Measurements from ENCODE around the gene TSPAN10. TPM values are rescaled to one million over a fixed set of nuclear protein-coding genes. Genes with fewer than 3 reads are reported as not detected.

TSPAN10 gene
- total RNA-seq, 1 donor from 2014 or later, result 3.0 TPM

DNA sequence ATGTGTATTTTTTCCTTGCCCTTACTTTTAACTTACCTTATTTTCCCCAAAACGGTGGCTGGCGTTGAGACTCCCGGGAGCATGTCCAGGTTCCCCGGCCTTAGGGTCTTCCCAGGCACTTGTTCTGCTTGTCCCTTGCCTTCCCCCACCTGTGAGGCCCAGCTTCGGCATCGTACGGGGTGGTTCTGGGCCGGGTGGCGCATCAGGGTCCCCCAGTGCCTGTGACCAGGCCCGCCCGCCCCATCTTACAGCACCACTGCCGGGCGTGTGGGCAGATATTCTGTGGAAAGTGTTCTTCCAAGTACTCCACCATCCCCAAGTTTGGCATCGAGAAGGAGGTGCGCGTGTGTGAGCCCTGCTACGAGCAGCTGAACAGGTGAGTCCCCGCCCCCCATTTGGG, 54.2 kb downstream of the TSPAN10 start:
- H3K36me3 Mint-ChIP-seq, result no peaks in the 10 kb centered on the region
- no peak overlapping the region for H3K4me3 Mint-ChIP-seq
- no peak for DNase-seq (ENCODE audit: extremely low spot score, unreplicated experiment)
- H3K27ac Mint-ChIP-seq, result no peak overlapping the region
- no peaks in the 10 kb centered on the region for H3K9me3 Mint-ChIP-seq
- no peaks in the 10 kb centered on the region for H3K27me3 Mint-ChIP-seq
- TF ChIP-seq, protein P1, sequence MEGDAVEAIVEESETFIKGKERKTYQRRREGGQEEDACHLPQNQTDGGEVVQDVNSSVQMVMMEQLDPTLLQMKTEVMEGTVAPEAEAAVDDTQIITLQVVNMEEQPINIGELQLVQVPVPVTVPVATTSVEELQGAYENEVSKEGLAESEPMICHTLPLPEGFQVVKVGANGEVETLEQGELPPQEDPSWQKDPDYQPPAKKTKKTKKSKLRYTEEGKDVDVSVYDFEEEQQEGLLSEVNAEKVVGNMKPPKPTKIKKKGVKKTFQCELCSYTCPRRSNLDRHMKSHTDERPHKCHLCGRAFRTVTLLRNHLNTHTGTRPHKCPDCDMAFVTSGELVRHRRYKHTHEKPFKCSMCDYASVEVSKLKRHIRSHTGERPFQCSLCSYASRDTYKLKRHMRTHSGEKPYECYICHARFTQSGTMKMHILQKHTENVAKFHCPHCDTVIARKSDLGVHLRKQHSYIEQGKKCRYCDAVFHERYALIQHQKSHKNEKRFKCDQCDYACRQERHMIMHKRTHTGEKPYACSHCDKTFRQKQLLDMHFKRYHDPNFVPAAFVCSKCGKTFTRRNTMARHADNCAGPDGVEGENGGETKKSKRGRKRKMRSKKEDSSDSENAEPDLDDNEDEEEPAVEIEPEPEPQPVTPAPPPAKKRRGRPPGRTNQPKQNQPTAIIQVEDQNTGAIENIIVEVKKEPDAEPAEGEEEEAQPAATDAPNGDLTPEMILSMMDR (conservative IDR thresholded peaks at IDR 0.05), result no peak
- H3K4me1 Mint-ChIP-seq (ENCODE audit: unreplicated experiment), result no peaks in the 10 kb centered on the region

GRCh38 chr17:81691608-81692007, 54.6 kb downstream of the TSPAN10 start:
- Mint-ChIP-seq H3K4me3 (no peak overlapping the region), H3K27me3 (no peaks in the 10 kb centered on the region), H3K36me3 (no peaks in the 10 kb centered on the region), H3K9me3 (no peaks in the 10 kb centered on the region), H3K4me1 (ENCODE audit: unreplicated experiment) (no peaks in the 10 kb centered on the region), H3K27ac (no peak overlapping the region)
- DNase-seq (ENCODE audit: extremely low spot score, unreplicated experiment), result no peak
- TF ChIP-seq, protein P1 (conservative IDR thresholded peaks at IDR 0.05), result no peak

- H3K9me3 Mint-ChIP-seq, result no peaks in the 10 kb centered on the region
- H3K4me1 Mint-ChIP-seq (ENCODE audit: unreplicated experiment), result no peaks in the 10 kb centered on the region
- H3K27ac Mint-ChIP-seq, result no peak overlapping the region
- no peak for DNase-seq (ENCODE audit: extremely low spot score, unreplicated experiment)
- H3K36me3 Mint-ChIP-seq, result peaks cover 8% of the 10 kb centered on the region
- H3K4me3 Mint-ChIP-seq, result no peak overlapping the region
- no peaks in the 10 kb centered on the region for H3K27me3 Mint-ChIP-seq
- TF ChIP-seq, protein P1 (conservative IDR thresholded peaks at IDR 0.05), result no peak
These were observed 56.7 kb downstream of the TSPAN10 start for GRCh38 chr17:81693509-81694210.

- Mint-ChIP-seq H3K4me1 (ENCODE audit: unreplicated experiment) (no peaks in the 10 kb centered on the region), H3K9me3 (no peaks in the 10 kb centered on the region), H3K4me3 (no peak overlapping the region), H3K27ac (no peak overlapping the region), H3K27me3 (no peaks in the 10 kb centered on the region), H3K36me3 (peaks cover 12% of the 10 kb centered on the region)
- DNase-seq (ENCODE audit: extremely low spot score, unreplicated experiment), result no peak
- TF ChIP-seq, protein P1 (conservative IDR thresholded peaks at IDR 0.05), result no peak
These were observed 57.8 kb downstream of the TSPAN10 start for GRCh38 chr17:81694810-81695209.

- H3K4me3 Mint-ChIP-seq, result no peak overlapping the region
- peaks cover 12% of the 10 kb centered on the region for H3K36me3 Mint-ChIP-seq
- TF ChIP-seq, protein P1 (conservative IDR thresholded peaks at IDR 0.05), result no peak
- no peaks in the 10 kb centered on the region for H3K9me3 Mint-ChIP-seq
- H3K27me3 Mint-ChIP-seq, result no peaks in the 10 kb centered on the region
- no peak overlapping the region for H3K27ac Mint-ChIP-seq
- DNase-seq (ENCODE audit: extremely low spot score, unreplicated experiment), result no peak
- no peaks in the 10 kb centered on the region for H3K4me1 Mint-ChIP-seq (ENCODE audit: unreplicated experiment)
These were observed 58.2 kb downstream of the TSPAN10 start for GRCh38 chr17:81695211-81695610.

Data from type B pancreatic cell (in vitro differentiated cells).